ENCODE measurements around the gene NMS.

NMS gene

GRCh38 chr2:100427627-100428258, 42.5 kb upstream of the NMS start:
- TF ChIP-seq CSDC2 (CRISPR knock-in tag; IDR thresholded peaks at IDR 0.05): no peak
- TF ChIP-seq OSR1 (CRISPR knock-in tag; IDR thresholded peaks at IDR 0.05): no peak
- TF ChIP-seq SNAI2 (CRISPR knock-in tag; IDR thresholded peaks at IDR 0.05): no peak
- no peak for TF ChIP-seq ZFP3 (CRISPR knock-in tag; IDR thresholded peaks at IDR 0.05)
- TF ChIP-seq ZFP30 (CRISPR knock-in tag; IDR thresholded peaks at IDR 0.05): no peak
- no peak for TF ChIP-seq ARNTL (CRISPR knock-in tag; IDR thresholded peaks at IDR 0.05; ENCODE audit: borderline replicate concordance, low read depth)
- ATAC-seq: peak; percentile 87

DNA sequence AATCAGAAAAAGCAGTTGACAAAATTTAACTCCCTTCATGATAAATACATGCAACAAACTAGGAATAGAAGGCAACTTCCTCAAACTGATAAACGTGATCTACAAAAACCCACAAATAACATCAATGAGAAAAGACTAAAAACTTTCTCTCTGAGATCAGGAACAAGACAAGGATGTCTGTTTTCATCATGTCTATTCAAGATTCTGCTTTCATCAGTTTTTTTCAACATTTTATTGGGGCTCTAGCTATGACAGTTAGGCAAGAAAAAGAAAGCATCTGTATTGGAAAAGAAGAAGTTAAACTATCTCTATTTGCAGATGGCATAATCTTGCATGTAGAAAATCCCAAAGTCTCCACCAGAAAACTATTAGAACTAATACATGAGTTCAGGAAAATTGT, 40.6 kb upstream of the NMS start:
- TF ChIP-seq POU6F1 (CRISPR knock-in tag; IDR thresholded peaks at IDR 0.05; ENCODE audit: borderline replicate concordance, low read depth) (no peak), TSHZ2 (CRISPR knock-in tag; IDR thresholded peaks at IDR 0.05) (no peak), CSDC2 (CRISPR knock-in tag; IDR thresholded peaks at IDR 0.05) (no peak), ARNTL (CRISPR knock-in tag; IDR thresholded peaks at IDR 0.05; ENCODE audit: borderline replicate concordance, low read depth) (no peak), GLIS3 (CRISPR knock-in tag; IDR thresholded peaks at IDR 0.05) (no peak), TOX (CRISPR knock-in tag; IDR thresholded peaks at IDR 0.05; ENCODE audit: borderline replicate concordance) (no peak), ZFP3 (CRISPR knock-in tag; IDR thresholded peaks at IDR 0.05) (no peak), PPARA (CRISPR knock-in tag; IDR thresholded peaks at IDR 0.05; ENCODE audit: borderline replicate concordance) (no peak), OSR1 (CRISPR knock-in tag; IDR thresholded peaks at IDR 0.05) (no peak)
- TF ChIP-seq, protein P1, sequence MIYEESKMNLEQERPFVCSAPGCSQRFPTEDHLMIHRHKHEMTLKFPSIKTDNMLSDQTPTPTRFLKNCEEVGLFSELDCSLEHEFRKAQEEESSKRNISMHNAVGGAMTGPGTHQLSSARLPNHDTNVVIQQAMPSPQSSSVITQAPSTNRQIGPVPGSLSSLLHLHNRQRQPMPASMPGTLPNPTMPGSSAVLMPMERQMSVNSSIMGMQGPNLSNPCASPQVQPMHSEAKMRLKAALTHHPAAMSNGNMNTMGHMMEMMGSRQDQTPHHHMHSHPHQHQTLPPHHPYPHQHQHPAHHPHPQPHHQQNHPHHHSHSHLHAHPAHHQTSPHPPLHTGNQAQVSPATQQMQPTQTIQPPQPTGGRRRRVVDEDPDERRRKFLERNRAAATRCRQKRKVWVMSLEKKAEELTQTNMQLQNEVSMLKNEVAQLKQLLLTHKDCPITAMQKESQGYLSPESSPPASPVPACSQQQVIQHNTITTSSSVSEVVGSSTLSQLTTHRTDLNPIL (CRISPR knock-in tag; IDR thresholded peaks at IDR 0.05; ENCODE audit: low read depth): no peak
- ATAC-seq: no peak

DNA sequence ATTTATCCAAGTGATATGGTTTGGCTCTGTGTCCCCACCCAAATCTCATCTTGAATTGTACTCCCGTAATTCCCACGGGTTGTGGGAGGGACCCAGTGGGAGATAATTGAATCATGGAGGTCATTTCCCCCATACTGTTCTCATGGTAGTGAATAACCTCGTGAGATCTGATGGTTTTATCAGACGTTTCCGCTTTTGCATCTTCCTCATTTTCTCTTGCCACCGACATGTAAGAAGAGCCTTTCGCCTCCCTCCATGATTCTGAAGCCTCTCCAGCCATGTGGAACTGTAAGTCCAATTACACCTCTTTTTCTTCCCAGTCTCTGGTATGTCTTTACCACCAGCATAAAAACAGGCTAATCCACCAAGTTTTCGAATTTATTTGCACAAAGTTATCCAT, 32.5 kb upstream of the NMS start:
- TF ChIP-seq TSHZ2 (CRISPR knock-in tag; IDR thresholded peaks at IDR 0.05) (no peak), ARNTL (CRISPR knock-in tag; IDR thresholded peaks at IDR 0.05; ENCODE audit: borderline replicate concordance, low read depth) (no peak), PATZ1 (CRISPR knock-in tag; IDR thresholded peaks at IDR 0.05; ENCODE audit: borderline replicate concordance) (no peak), ZFP3 (CRISPR knock-in tag; IDR thresholded peaks at IDR 0.05) (no peak), ZNF70 (CRISPR knock-in tag; IDR thresholded peaks at IDR 0.05) (no peak), ZNF565 (CRISPR knock-in tag; conservative IDR thresholded peaks at IDR 0.05; ENCODE audit: low read depth) (no peak), ZC3H10 (CRISPR knock-in tag; IDR thresholded peaks at IDR 0.05) (no peak), ESRRG (CRISPR knock-in tag; IDR thresholded peaks at IDR 0.05) (no peak), CSDC2 (CRISPR knock-in tag; IDR thresholded peaks at IDR 0.05) (no peak), POU6F1 (CRISPR knock-in tag; IDR thresholded peaks at IDR 0.05; ENCODE audit: borderline replicate concordance, low read depth) (no peak)
- ATAC-seq: no peak

All from SK-N-SH treated with all-trans-retinoic acid at 6 μM for 48 hours (cell line).